ENCODE data around the gene PALB2. TPM values are rescaled to one million over a fixed set of nuclear protein-coding genes. Genes with fewer than 3 reads are reported as not detected.

The PALB2 gene
- polyA plus RNA-seq, 1 of the 3 experiments (the other 2 are of a cell fraction): 3.3 TPM

- Histone ChIP-seq H3K9me2 (no peaks in the 10 kb centered on the region), H3K27ac (ENCODE audit: low read depth in 2 of 2, low read length in 1 of 2) (no peak overlapping the region), H4K20me1 (ENCODE audit: insufficient read depth) (peaks cover 26% of the 10 kb centered on the region), H3K9me3 (no peaks in the 10 kb centered on the region), H3K9ac (no peak overlapping the region), H3F3A (replicated peaks; ENCODE audit: insufficient read depth) (no peaks in the 10 kb centered on the region), H3K4me1 (ENCODE audit: control insufficient read depth in 1 of 2, insufficient read depth in 2 of 2, low read depth in 1 of 2, low read length in 1 of 2) (peaks cover 17 to 23% of the 10 kb centered on the region in 2 experiments; a peak in 2 of 4 replicates), H3K4me3 (ENCODE audit: low read depth in 2 of 2, low read length in 1 of 2) (no peak overlapping the region), H2AFZ (ENCODE audit: low read depth) (no peak overlapping the region), H3K79me2 (ENCODE audit: insufficient read depth) (peaks cover 78% of the 10 kb centered on the region), H3K36me3 (replicated peaks in 1 of 2; ENCODE audit: control insufficient read depth in 1 of 2, insufficient read depth in 2 of 2, low read length in 1 of 2) (peaks cover 47 to 57% of the 10 kb centered on the region in 2 experiments), H3K4me2 (no peak overlapping the region), H3K27me3 (ENCODE audit: insufficient read depth) (no peaks in the 10 kb centered on the region)
- ChIA-PET CTCF (interaction anchor here (0.9 kb wide), 1 partner anchor 44 kb away, joined by 4 read pairs; no protein-coding TSS in a partner anchor), POLR2A (no interaction called here)
- WGBS (ENCODE audit: low lambda C conversion rate): 82% methylated on average over 3 of the region's 3 CpGs
- no peak for TF ChIP-seq TAF1 (IDR thresholded peaks at IDR 0.05; ENCODE audit: borderline replicate concordance, low read depth, low read length)
- no peak for TF ChIP-seq FOXJ3 (CRISPR knock-in tag; IDR thresholded peaks at IDR 0.05)
- TF ChIP-seq USF2 (IDR thresholded peaks at IDR 0.05; ENCODE audit: borderline replicate concordance, low read depth, low read length): no peak
- TF ChIP-seq MXI1 (IDR thresholded peaks at IDR 0.05; ENCODE audit: low read depth, low read length): no peak
- no peak for DNase-seq
Observed at GRCh38 chr16:23683487-23683886, 42.4 kb upstream of the PALB2 start.

DNA sequence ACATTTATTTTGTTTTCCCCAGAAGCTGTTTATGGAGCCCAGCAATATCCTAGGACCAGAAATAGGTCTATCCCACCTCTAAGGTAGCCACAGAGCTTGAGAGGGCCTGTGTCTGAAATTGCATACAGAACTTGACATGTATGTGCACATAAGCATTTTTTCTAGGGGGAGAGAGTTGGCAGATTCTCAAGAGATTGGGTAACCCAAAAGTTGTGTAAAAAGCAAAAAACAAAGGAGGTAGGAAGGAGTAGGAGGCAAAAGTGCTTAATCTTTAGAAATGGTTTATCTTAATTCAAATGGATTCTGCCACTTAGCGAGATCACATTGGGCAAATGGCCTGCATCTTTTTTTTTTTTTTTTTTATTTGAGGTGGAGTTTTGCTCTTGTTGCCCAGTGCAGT lies 41.1 kb upstream of the PALB2 start:
- WGBS (ENCODE audit: low lambda C conversion rate): 91% methylated on average over 1 of the region's 1 CpG
- no peaks in the 10 kb centered on the region for H3K9me2 ChIP-seq
- no peak for DNase-seq
- H4K20me1 ChIP-seq (ENCODE audit: insufficient read depth): peaks cover 26% of the 10 kb centered on the region
- CTCF ChIA-PET: interaction anchor here (0.6 to 1.1 kb wide), 2 partner anchors 360 to 1011 kb away, joined by 3 read pairs; no protein-coding TSS in a partner anchor
- no peak overlapping the region for H3K27ac ChIP-seq (ENCODE audit: low read depth in 2 of 2, low read length in 1 of 2)
- no peaks in the 10 kb centered on the region for H3K27me3 ChIP-seq (ENCODE audit: insufficient read depth)
- H3K4me2 ChIP-seq: no peak overlapping the region
- H3F3A ChIP-seq (replicated peaks; ENCODE audit: insufficient read depth): peaks cover 6% of the 10 kb centered on the region
- H2AFZ ChIP-seq (ENCODE audit: low read depth): no peak overlapping the region
- peaks cover 17 to 25% of the 10 kb centered on the region in 2 experiments; a peak in 2 of 4 replicates for H3K4me1 ChIP-seq (ENCODE audit: control insufficient read depth in 1 of 2, insufficient read depth in 2 of 2, low read depth in 1 of 2, low read length in 1 of 2)
- H3K79me2 ChIP-seq (ENCODE audit: insufficient read depth): peaks cover 88% of the 10 kb centered on the region
- TF ChIP-seq EZH2phosphoT487 (IDR thresholded peaks at IDR 0.05; ENCODE audit: borderline replicate concordance, low read depth) (no peak), TCF12 (IDR thresholded peaks at IDR 0.05) (no peak), GATA2 (CRISPR knock-in tag; IDR thresholded peaks at IDR 0.05) (no peak), SMC3 (IDR thresholded peaks at IDR 0.05; ENCODE audit: low read depth, low read length) (no peak), GABPA (IDR thresholded peaks at IDR 0.05; ENCODE audit: low read depth) (no peak), JUND (IDR thresholded peaks at IDR 0.05) (no peak), ELF1 (IDR thresholded peaks at IDR 0.05) (no peak), NRF1 (IDR thresholded peaks at IDR 0.05; ENCODE audit: low read depth, low read length) (no peak), MAX (IDR thresholded peaks at IDR 0.05; ENCODE audit: low read depth) (no peak), MXI1 (IDR thresholded peaks at IDR 0.05; ENCODE audit: low read depth, low read length) (no peak), SIN3A (IDR thresholded peaks at IDR 0.05; ENCODE audit: borderline replicate concordance, low read depth, low read length) (no peak), YY1 (IDR thresholded peaks at IDR 0.05; ENCODE audit: low read depth) (no peak), USF2 (IDR thresholded peaks at IDR 0.05; ENCODE audit: borderline replicate concordance, low read depth, low read length) (no peak)
- TF ChIP-seq, protein P1, sequence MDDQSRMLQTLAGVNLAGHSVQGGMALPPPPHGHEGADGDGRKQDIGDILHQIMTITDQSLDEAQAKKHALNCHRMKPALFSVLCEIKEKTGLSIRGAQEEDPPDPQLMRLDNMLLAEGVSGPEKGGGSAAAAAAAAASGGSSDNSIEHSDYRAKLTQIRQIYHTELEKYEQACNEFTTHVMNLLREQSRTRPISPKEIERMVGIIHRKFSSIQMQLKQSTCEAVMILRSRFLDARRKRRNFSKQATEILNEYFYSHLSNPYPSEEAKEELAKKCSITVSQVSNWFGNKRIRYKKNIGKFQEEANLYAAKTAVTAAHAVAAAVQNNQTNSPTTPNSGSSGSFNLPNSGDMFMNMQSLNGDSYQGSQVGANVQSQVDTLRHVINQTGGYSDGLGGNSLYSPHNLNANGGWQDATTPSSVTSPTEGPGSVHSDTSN (IDR thresholded peaks at IDR 0.05): no peak
- H3K4me3 ChIP-seq (ENCODE audit: low read depth in 2 of 2, low read length in 1 of 2): no peak overlapping the region
- no peak overlapping the region for H3K9ac ChIP-seq
- POLR2A ChIA-PET: no interaction called here
- H3K36me3 ChIP-seq (replicated peaks in 1 of 2; ENCODE audit: control insufficient read depth in 1 of 2, insufficient read depth in 2 of 2, low read length in 1 of 2): peaks cover 33 to 47% of the 10 kb centered on the region in 2 experiments
- no peaks in the 10 kb centered on the region for H3K9me3 ChIP-seq

All from SK-N-SH (cell line).